HG02840 (cell line): ENCODE measurements around the gene SPRR5.

Experiments
- ATAC-seq: cut with Tn5 transposase; IDR thresholded peaks from one replicate; pipeline ENCODE4 v1.9.1; 2021; ENCODE audit warnings: mild to moderate bottlenecking, moderate library complexity, moderate number of reproducible peaks; ENCODE audit not compliant: unreplicated experiment, low FRiP score

SPRR5 gene

DNA sequence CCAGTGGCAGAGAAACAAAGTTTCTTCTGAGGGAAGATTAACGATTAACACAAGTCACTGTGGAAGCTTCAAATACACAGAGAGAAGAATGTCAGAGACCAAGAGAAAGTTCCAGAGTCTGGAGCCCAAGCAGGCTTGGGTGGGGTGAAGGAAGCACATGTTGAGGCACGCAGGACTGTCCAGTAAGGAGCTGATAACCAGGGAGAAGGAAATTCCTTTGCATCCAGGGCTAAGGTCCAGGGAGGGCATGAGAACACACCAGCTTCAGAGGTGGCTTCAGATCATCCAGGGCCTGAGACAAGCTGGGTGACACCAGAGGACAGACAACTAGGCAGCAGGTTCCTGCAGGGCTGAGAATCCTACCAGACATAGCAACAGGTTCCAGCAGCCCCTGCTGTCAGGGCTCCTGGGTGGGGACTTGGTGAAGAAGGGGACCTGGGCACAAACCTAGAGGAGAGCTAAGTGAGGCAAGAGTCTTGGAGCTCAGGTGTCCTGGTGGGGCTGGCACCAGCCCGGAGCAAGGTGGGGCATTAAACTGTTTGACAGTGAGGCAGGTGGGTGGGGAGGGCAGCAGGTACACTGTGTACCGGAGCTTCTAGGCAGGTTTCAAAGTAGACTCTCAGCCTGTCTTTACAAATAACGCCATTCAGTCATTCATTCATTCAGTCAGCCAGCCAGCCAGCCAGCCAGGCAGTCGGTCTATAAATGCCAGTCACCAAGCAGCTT, 34.3 kb downstream of the SPRR5 start:
- no peak for ATAC-seq

DNA sequence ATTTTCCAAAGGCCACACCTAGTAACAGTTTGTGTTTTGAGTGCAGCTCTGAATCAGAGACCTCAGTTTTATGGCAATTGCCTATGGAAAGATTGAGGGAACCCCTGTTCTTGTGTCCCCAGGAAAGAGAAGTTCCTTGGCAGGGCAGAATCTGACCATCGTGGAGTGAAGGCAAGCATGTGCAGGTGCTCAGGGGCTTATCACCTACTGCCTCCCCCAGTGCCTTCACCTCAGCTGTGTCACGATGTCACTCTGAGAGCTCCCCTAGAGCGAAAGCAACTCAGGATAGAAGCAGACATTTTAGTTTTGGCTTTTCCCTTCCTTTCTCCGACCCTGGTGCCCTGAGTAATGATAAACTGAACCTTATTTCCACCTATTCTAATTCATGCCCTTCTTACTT, 35.1 kb downstream of the SPRR5 start:
- ATAC-seq, result no peak

DNA sequence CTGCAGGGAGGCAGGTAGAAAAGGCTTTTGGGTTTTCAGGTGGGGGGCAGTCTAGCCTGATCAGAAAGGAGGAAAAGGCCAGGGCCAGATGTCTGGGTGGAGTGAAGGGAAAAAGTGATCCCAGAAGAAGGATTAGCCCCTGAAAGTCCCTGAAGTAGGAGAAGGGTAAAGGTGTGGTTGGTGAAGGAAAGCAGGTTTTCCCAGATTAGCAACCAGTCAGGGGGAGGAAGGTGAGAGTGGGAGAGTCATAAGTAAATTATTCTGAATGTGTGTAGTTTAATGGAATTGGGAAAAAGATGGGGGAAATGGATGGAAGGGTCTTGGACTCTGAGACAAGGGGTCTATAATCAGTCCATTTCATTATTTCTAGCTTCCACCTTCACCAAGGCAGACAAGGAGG, 36.2 kb downstream of the SPRR5 start:
- no peak for ATAC-seq

DNA sequence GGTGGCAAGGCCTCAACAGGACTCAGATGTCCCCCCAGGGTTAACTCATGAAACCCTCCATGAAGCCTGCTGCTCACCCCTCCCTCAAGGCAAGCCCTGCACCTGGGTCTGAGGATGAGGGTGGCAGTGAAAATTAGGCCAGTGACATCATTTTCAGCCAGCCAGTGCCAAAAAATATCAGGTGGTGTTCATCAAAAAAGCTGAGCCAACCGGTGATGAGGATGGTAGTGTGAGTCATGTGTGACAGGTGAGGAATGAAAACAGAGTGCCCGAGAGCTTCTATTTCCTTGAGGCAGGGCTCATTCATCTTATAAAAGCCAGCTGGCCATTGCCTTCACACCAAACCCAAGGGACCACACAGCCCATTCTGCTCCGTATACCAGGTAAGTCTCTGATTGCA, 36.7 kb downstream of the SPRR5 start, which contains the start of gene SPRR1A:
Gene SPRR1A, plus strand, starts transcription at position 339 of the 400 bp plus-strand sequence. CDS start 1,150 bp downstream, outside the sequence.
- no peak for ATAC-seq

DNA sequence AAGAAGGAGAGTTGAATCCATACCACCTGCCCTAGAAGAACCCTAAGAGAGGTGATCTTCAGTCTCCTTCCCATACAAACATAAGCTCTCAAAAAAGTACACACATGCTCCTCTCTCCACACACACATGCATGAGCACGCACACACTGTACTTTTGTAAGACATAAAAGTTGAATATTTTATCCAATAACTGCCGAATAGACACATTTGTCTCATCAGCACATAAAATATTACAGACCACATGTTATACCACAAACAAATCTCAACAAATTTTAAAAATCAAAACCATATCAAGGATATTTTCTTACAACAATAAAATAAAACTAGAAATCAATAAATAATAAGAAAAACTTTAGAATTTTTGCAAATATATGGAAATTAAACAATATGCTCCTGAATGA, 39.6 kb downstream of the SPRR5 start:
- no peak for ATAC-seq

DNA sequence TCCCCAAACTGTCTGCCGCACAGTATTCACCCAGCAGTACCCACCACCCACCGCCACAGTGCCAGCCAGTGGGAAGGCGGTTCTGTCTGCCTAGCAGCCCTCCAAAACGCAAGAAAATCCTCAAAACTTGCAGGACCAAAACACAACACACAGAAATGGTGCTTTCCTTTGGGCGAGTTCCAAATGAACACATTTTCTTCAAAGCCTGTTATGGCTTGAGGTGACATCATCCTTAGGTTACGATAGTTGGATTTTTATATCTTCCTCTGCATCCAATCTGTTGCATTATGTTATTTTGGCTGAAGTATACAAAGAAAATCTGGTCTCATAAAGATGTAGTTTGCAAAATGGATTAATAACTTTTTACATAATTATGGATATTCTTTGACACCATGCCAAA, 46.2 kb downstream of the SPRR5 start:
- no peak for ATAC-seq

DNA sequence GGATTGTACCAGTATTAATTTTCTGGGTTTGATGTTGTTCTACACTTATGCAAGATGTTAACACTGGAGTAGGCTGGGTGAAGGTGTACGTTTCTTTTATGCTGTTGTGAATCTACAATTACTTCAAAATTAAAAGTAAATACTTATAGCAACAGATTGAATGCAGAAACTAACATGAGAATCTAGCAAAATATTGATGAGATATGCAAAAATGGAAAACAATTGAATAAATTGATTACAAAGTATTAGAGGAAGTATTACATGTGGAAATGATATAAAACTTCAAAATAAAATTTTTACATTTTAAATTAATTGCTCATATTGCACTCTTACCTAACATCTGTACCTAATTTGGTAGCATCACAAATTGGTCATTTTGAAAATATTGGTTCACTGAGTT, 48.8 kb downstream of the SPRR5 start:
- ATAC-seq, result no peak

DNA sequence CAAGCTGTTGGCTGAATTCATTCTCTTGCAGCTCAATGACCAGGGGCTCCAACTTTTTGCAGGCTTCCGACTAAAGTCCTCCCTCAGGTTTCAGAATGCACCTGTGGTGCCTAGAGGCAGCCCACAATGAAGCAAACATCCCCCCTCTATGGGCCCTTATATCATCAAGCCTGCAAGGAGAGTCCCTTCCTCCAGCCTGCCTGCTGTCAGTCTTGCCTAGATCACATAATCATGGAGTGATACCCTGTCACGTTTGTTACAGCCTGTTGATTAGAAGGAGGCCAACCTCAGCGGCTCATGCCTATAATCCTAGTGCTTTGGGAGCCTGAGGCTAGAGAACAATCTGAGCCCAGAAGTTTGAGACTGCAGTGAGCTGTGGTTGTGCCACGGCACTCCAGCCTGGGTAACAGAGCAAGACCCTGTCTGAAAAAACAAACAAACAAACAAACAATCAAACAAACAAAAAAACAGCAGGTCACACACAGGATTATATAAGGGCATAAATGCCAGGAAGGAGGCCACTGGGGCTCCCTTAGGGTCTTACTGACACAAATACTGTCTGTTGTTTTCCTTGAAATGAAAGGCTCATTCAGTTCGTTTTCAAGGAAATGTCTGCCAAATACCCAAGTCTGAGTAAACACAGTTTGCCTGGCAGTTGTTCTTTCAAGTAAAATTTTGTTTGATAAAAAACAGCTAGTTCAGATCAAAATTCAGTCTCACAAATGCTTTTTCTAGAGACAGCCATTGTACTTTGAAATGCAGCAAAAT, 49.8 kb downstream of the SPRR5 start:
- ATAC-seq, result no peak

DNA sequence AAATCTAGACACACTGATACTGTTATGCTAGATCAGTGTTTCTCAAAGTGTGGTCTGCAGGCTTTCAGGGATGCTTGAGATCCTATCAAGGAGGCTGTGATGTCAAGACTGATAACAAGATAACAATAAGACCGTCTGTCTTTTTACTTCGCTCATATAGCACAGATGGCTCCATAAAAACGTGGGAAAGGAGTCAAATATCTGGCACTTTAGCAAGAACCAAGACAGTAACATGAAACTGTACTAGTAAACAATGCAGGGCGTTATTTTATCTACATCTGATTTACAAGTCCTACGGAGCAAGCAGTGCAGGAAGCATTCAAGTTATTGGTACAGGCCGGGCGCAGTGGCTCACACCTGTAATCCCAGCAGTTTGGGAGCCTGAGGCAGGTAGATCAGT, 50.9 kb downstream of the SPRR5 start:
- no peak for ATAC-seq

DNA sequence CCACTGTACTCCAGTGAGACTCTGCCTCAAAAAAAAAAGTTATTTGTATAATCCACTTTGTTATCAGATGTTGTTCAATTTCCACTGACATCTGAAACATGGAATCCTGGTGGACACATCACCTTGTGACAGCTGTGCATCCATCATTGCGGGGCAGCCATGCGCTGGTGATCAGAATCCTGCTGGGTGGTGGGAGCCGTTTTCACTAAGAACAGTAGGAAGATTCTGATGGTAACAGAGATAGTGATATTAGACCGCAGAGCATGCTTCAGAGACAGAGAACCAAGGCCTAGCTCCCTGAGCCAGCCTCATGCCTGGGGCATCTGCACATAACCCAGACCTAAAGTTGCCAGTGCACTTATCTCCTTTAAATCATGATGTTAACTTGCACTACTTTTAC, 51.5 kb downstream of the SPRR5 start:
- no peak for ATAC-seq
